CD8-positive, alpha-beta memory T cell (primary cell): ENCODE results near the gene C1QTNF9. TPM values are rescaled to one million over a fixed set of nuclear protein-coding genes. Genes with fewer than 3 reads are reported as not detected.
"Not testable (repeated sequence)": the region's sequence is repeated elsewhere in the genome, so short reads cannot be mapped to it uniquely, and the experiment has no call there.

Experiments
- CTCF ChIA-PET: fragments of 350-600 bp; sonication (Branson Sonifier 250); formaldehyde crosslinking; loops from one replicate; lab custom pipeline; 2021; ENCODE audit warnings: antibody characterized with exemption; lab: Charles Lee
- POLR2A ChIA-PET: fragments of 350-600 bp; sonication (Branson Sonifier 250); formaldehyde crosslinking; loops from one replicate; lab custom pipeline; 2021; ENCODE audit warnings: antibody characterized with exemption; lab: Charles Lee
- DNase-seq, 5 donors: peaks; one replicate each; pipeline versions ENCODE4 v3.0.0 to v3.0.0-alpha.2; 2020 to 2022; ENCODE audit warnings: mixed read lengths in 1 of 5
- H3K27ac ChIP-seq: one replicate; pipeline ENCODE4 v1.7.0; 2013; ENCODE audit warnings: low read depth, mild to moderate bottlenecking, low read length, moderate library complexity
- H3K27me3 ChIP-seq: 2 replicates; pipeline ENCODE4 v1.7.0; 2013; ENCODE audit warnings: low read length, mild to moderate bottlenecking; ENCODE audit not compliant: insufficient read depth, poor library complexity, severe bottlenecking
- H3K36me3 ChIP-seq: 2 replicates; pipeline ENCODE4 v1.7.0; 2013; ENCODE audit warnings: mild to moderate bottlenecking, low read length, moderate library complexity; ENCODE audit not compliant: insufficient read depth
- H3K4me1 ChIP-seq: 2 replicates; pipeline ENCODE4 v1.7.0; 2013; ENCODE audit warnings: mild to moderate bottlenecking, low read length, moderate library complexity; ENCODE audit not compliant: insufficient read depth
- H3K4me3 ChIP-seq: 2 replicates; pipeline ENCODE4 v1.7.0; 2013; ENCODE audit warnings: mild to moderate bottlenecking, low read length
- H3K9me3 ChIP-seq: 2 replicates; pipeline ENCODE4 v1.7.0; 2013; ENCODE audit warnings: mild to moderate bottlenecking, low read length
- H3K27ac Mint-ChIP-seq, 8 donors: one replicate each; pipeline ENCODE4 v1.8.0; 2020 to 2021; ENCODE audit warnings: mixed read lengths in 8 of 8, mild to moderate bottlenecking in 6 of 8, inconsistent platforms in 3 of 8, moderate library complexity in 3 of 8
- H3K27me3 Mint-ChIP-seq, 2 donors: one replicate each; pipeline ENCODE4 v1.8.0; 2020 to 2021; ENCODE audit warnings: mixed read lengths in 2 of 2, mild to moderate bottlenecking in 1 of 2, moderate library complexity in 1 of 2
- H3K36me3 Mint-ChIP-seq, 3 donors: one replicate each; pipeline ENCODE4 v1.8.0; 2020 to 2021; ENCODE audit warnings: mixed read lengths in 3 of 3, inconsistent platforms in 1 of 3, mild to moderate bottlenecking in 1 of 3
- H3K4me1 Mint-ChIP-seq, 3 donors: one replicate each; pipeline ENCODE4 v1.8.0; 2020 to 2021; ENCODE audit warnings: mixed read lengths in 3 of 3, inconsistent platforms in 1 of 3, mild to moderate bottlenecking in 1 of 3
- H3K4me3 Mint-ChIP-seq, 7 donors: one replicate each; pipeline ENCODE4 v1.8.0; 2020 to 2021; ENCODE audit warnings: mixed read lengths in 7 of 7, mild to moderate bottlenecking in 6 of 7, moderate library complexity in 4 of 7, inconsistent platforms in 2 of 7
- H3K9me3 Mint-ChIP-seq, 5 donors: one replicate each; pipeline ENCODE4 v1.8.0; 2020 to 2022; ENCODE audit warnings: mixed read lengths in 5 of 5, mild to moderate bottlenecking in 3 of 5, moderate library complexity in 2 of 5, inconsistent platforms in 1 of 5
- polyA plus RNA-seq: library from polyadenylated mRNA; unstranded; fragments of 300-500 nt; fragmentation: Illumina TruSeq; gene quantifications from one replicate; pipeline ENCODE4 v1.2.3, GENCODE V29; 2021
- total RNA-seq, 2 experiments: library from RNA; stranded (reverse); gene quantifications; one replicate each; pipeline ENCODE4 v1.2.3, GENCODE V29; 2021

The C1QTNF9 gene
- total and polyA plus RNA-seq, 3 experiments from 2014 or later, result not detected

- Histone ChIP-seq H3K9me3 (no peaks in the 10 kb centered on the region), H3K36me3 (no peaks in the 10 kb centered on the region), H3K27ac (no peak overlapping the region), H3K27me3 (no peaks in the 10 kb centered on the region), H3K4me3 (no peak overlapping the region), H3K4me1 (no peaks in the 10 kb centered on the region)
- H3K9me3 Mint-ChIP-seq, result no peaks in the 10 kb centered on the region
- POLR2A ChIA-PET, result no interaction called here
- no peaks in the 10 kb centered on the region for H3K4me1 Mint-ChIP-seq
- H3K27ac Mint-ChIP-seq, result no peak overlapping the region
- H3K4me3 Mint-ChIP-seq, result no peak overlapping the region
- peaks cover 10 to 13% of the 10 kb centered on the region in 2 donors for H3K27me3 Mint-ChIP-seq
- DNase-seq, result no peak
- CTCF ChIA-PET, result no interaction called here
- no peaks in the 10 kb centered on the region for H3K36me3 Mint-ChIP-seq
Measured at GRCh38 chr13:24341439-24341838, 32.1 kb downstream of the C1QTNF9 start.

GRCh38 chr13:24348385-24348784 is 39.0 kb downstream of the C1QTNF9 start:
- H3K36me3 ChIP-seq, result no peaks in the 10 kb centered on the region
- H3K4me1 Mint-ChIP-seq, result no peaks in the 10 kb centered on the region
- H3K9me3 Mint-ChIP-seq, result no peaks in the 10 kb centered on the region
- H3K4me1 ChIP-seq, result no peaks in the 10 kb centered on the region
- no peaks in the 10 kb centered on the region for H3K27me3 ChIP-seq
- POLR2A ChIA-PET, result no interaction called here
- H3K27ac ChIP-seq, result no peak overlapping the region
- no peak for DNase-seq
- no peak overlapping the region for H3K4me3 ChIP-seq
- no peaks in the 10 kb centered on the region for H3K9me3 ChIP-seq
- H3K27me3 Mint-ChIP-seq, result peaks cover 0 to 6% of the 10 kb centered on the region in 2 donors
- H3K36me3 Mint-ChIP-seq, result no peaks in the 10 kb centered on the region
- CTCF ChIA-PET, result no interaction called here
- no peak overlapping the region for H3K4me3 Mint-ChIP-seq
- H3K27ac Mint-ChIP-seq, result no peak overlapping the region

GRCh38 chr13:24348797-24349515 is 39.6 kb downstream of the C1QTNF9 start:
- Histone ChIP-seq H3K27ac (no peak overlapping the region), H3K4me3 (no peak overlapping the region), H3K4me1 (no peaks in the 10 kb centered on the region), H3K36me3 (no peaks in the 10 kb centered on the region), H3K9me3 (no peaks in the 10 kb centered on the region), H3K27me3 (no peaks in the 10 kb centered on the region)
- no peak for DNase-seq
- no peaks in the 10 kb centered on the region for H3K4me1 Mint-ChIP-seq
- no peak overlapping the region for H3K4me3 Mint-ChIP-seq
- CTCF ChIA-PET, result no interaction called here
- no peaks in the 10 kb centered on the region for H3K9me3 Mint-ChIP-seq
- peak overlapping the region in 1 of 8 donors; percentile 9 for H3K27ac Mint-ChIP-seq
- POLR2A ChIA-PET, result no interaction called here
- H3K27me3 Mint-ChIP-seq, result peaks cover 0 to 4% of the 10 kb centered on the region in 2 donors
- H3K36me3 Mint-ChIP-seq, result no peaks in the 10 kb centered on the region

- H3K36me3 Mint-ChIP-seq, CTCF ChIA-PET, H3K9me3 Mint-ChIP-seq, H3K27me3 Mint-ChIP-seq, H3K9me3 ChIP-seq, POLR2A ChIA-PET, H3K4me3 ChIP-seq, H3K4me1 ChIP-seq, H3K27ac Mint-ChIP-seq, H3K36me3 ChIP-seq, DNase-seq, H3K27ac ChIP-seq, H3K4me3 Mint-ChIP-seq, H3K27me3 ChIP-seq, H3K4me1 Mint-ChIP-seq: not testable (repeated sequence)
Measured at GRCh38 chr13:24349778-24350664, 40.6 kb downstream of the C1QTNF9 start.

GRCh38 chr13:24351423-24351822 is 42.0 kb downstream of the C1QTNF9 start:
- no peaks in the 10 kb centered on the region for H3K36me3 Mint-ChIP-seq
- H3K9me3 Mint-ChIP-seq, result no peaks in the 10 kb centered on the region
- H3K27me3 Mint-ChIP-seq, result peaks cover 0 to 1% of the 10 kb centered on the region in 2 donors
- ChIA-PET CTCF (no interaction called here), POLR2A (no interaction called here)
- H3K4me3 Mint-ChIP-seq, result no peak overlapping the region
- Histone ChIP-seq H3K4me3 (no peak overlapping the region), H3K9me3 (no peaks in the 10 kb centered on the region), H3K4me1 (no peaks in the 10 kb centered on the region), H3K27me3 (no peaks in the 10 kb centered on the region), H3K27ac (no peak overlapping the region), H3K36me3 (no peaks in the 10 kb centered on the region)
- H3K4me1 Mint-ChIP-seq, result no peaks in the 10 kb centered on the region
- no peak for DNase-seq
- no peak overlapping the region for H3K27ac Mint-ChIP-seq

- Histone ChIP-seq H3K4me3 (no peak overlapping the region), H3K36me3 (no peaks in the 10 kb centered on the region), H3K27ac (no peak overlapping the region), H3K4me1 (no peaks in the 10 kb centered on the region), H3K9me3 (no peaks in the 10 kb centered on the region), H3K27me3 (no peaks in the 10 kb centered on the region)
- Mint-ChIP-seq H3K36me3 (no peaks in the 10 kb centered on the region), H3K4me3 (no peak overlapping the region), H3K4me1 (no peaks in the 10 kb centered on the region), H3K27ac (no peak overlapping the region), H3K27me3 (peaks cover 0 to 1% of the 10 kb centered on the region in 2 donors), H3K9me3 (no peaks in the 10 kb centered on the region)
- no peak for DNase-seq
- ChIA-PET CTCF (no interaction called here), POLR2A (no interaction called here)
Measured at GRCh38 chr13:24353736-24354135, 44.4 kb downstream of the C1QTNF9 start.

GRCh38 chr13:24355103-24355502 is 45.7 kb downstream of the C1QTNF9 start:
- no peaks in the 10 kb centered on the region for H3K9me3 ChIP-seq
- no peak overlapping the region for H3K27ac ChIP-seq
- H3K4me3 ChIP-seq, result no peak overlapping the region
- Mint-ChIP-seq H3K4me1 (no peaks in the 10 kb centered on the region), H3K27me3 (no peaks in the 10 kb centered on the region), H3K27ac (no peak overlapping the region), H3K4me3 (no peak overlapping the region), H3K36me3 (no peaks in the 10 kb centered on the region), H3K9me3 (no peaks in the 10 kb centered on the region)
- H3K36me3 ChIP-seq, result no peaks in the 10 kb centered on the region
- ChIA-PET POLR2A (no interaction called here), CTCF (no interaction called here)
- no peak for DNase-seq
- no peaks in the 10 kb centered on the region for H3K4me1 ChIP-seq
- H3K27me3 ChIP-seq, result no peaks in the 10 kb centered on the region

- no peak overlapping the region for H3K27ac ChIP-seq
- no peak for DNase-seq
- no peak overlapping the region for H3K4me3 ChIP-seq
- H3K9me3 Mint-ChIP-seq, result no peaks in the 10 kb centered on the region
- no peak overlapping the region for H3K27ac Mint-ChIP-seq
- CTCF ChIA-PET, result no interaction called here
- H3K27me3 Mint-ChIP-seq, result no peaks in the 10 kb centered on the region
- H3K4me1 ChIP-seq, result no peaks in the 10 kb centered on the region
- POLR2A ChIA-PET, result no interaction called here
- H3K4me1 Mint-ChIP-seq, result no peaks in the 10 kb centered on the region
- no peaks in the 10 kb centered on the region for H3K36me3 ChIP-seq
- no peak overlapping the region for H3K4me3 Mint-ChIP-seq
- H3K27me3 ChIP-seq, result no peaks in the 10 kb centered on the region
- H3K9me3 ChIP-seq, result no peaks in the 10 kb centered on the region
- no peaks in the 10 kb centered on the region for H3K36me3 Mint-ChIP-seq
Measured at GRCh38 chr13:24356270-24356669, 46.9 kb downstream of the C1QTNF9 start.
